GM06990 (cell line): ENCODE results near the gene NDUFB7.

Source experiments
- DNase-seq: peaks from one replicate; pipeline ENCODE4 v3.0.0-alpha.2; 2011; ENCODE audit not compliant: insufficient read length; ENCODE audit errors: extremely low read depth
- H3K27me3 ChIP-seq: replicated peaks from 2 replicates; pipeline ENCODE4 v1.6.0; 2011; ENCODE audit warnings: low read length; ENCODE audit not compliant: control insufficient read depth, insufficient read depth
- H3K36me3 ChIP-seq: 2 replicates; pipeline ENCODE4 v1.5.1; 2011; ENCODE audit warnings: low read length; ENCODE audit not compliant: control insufficient read depth, insufficient read depth
- H3K4me3 ChIP-seq: replicated peaks from 2 replicates; pipeline ENCODE4 v1.5.1; 2011; ENCODE audit warnings: low read depth, mild to moderate bottlenecking, control low read depth, low read length
- CTCF ChIP-seq: IDR thresholded peaks from 2 replicates; pipeline ENCODE4 v1.5.1; 2011; ENCODE audit warnings: low read length, control low read depth, mild to moderate bottlenecking, inconsistent platforms; ENCODE audit not compliant: insufficient read depth, poor library complexity, severe bottlenecking

NDUFB7 gene

GRCh38 chr19:14517840-14518505 lies 53.9 kb downstream of the NDUFB7 start, which contains the start of gene DNAJB1:
Gene DNAJB1, minus strand, starts transcription at chr19:14518397. Its CDS starts 48 bp downstream, at chr19:14518349.
- Histone ChIP-seq H3K4me3 (peak within 1 kb of the TSS; percentile 91), H3K36me3 (peaks cover 11% of the 10 kb centered on the region), H3K27me3 (no peaks in the 10 kb centered on the region)
- no peak for TF ChIP-seq CTCF
- peak; percentile 87 for DNase-seq

GRCh38 chr19:14517446-14517839 lies 54.4 kb downstream of the NDUFB7 start:
- H3K4me3 ChIP-seq = peak overlapping the region; percentile 91
- peaks cover 11% of the 10 kb centered on the region for H3K36me3 ChIP-seq
- no peak for DNase-seq
- H3K27me3 ChIP-seq = no peaks in the 10 kb centered on the region
- no peak for TF ChIP-seq CTCF

- H3K4me3 ChIP-seq = peak overlapping the region; percentile 91
- H3K36me3 ChIP-seq = peaks cover 11% of the 10 kb centered on the region
- DNase-seq = no peak
- no peaks in the 10 kb centered on the region for H3K27me3 ChIP-seq
- no peak for TF ChIP-seq CTCF
Measured at GRCh38 chr19:14516746-14517438, 55.0 kb downstream of the NDUFB7 start.
